Astrocyte of the cerebellum (primary cell): Measurements from ENCODE around the gene IGF1R.

Experiments used
- DNase-seq: peaks from one replicate; pipeline ENCODE4 v3.0.0-alpha.2; 2011; ENCODE audit warnings: low read depth
- H3K4me3 ChIP-seq: 2 replicates; pipeline ENCODE4 v1.5.1; 2011; ENCODE audit warnings: mild to moderate bottlenecking, low read depth, low read length, moderate library complexity
- in situ Hi-C: cut with HindIII; loops from 2 replicates; pipeline ENCODE4 v1.10.0; 2017; ENCODE audit warnings: low sequenced_read_pairs
- TF ChIP-seq, protein P1 (sequence below): IDR thresholded peaks from 2 replicates; pipeline ENCODE4 v1.5.1; 2012; ENCODE audit warnings: low read length, low read depth, moderate library complexity, mild to moderate bottlenecking; ENCODE audit errors: missing control alignments

Gene IGF1R

DNA sequence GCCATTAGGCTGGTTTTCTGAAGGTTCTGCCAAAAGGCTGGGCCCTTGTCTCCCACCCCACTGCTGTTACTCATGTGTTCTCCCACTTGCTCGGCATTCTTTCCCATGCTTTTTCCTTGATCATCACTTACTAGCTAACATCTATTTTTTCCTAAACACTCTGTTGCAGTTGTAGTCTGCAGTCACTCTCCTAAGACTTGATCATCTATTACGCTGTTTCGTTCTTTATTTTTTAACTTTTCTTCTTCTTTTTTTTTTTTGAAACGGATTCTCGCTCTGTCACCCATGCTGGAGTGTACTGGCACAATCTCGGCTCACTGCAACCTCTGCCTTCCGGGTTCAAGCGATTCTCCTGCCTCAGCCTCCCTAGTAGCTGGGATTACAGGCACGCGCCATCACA lies 176.3 kb downstream of the IGF1R start:
- H3K4me3 ChIP-seq = no peak overlapping the region
- in situ Hi-C loops = no loop called here
- no peak for DNase-seq
- TF ChIP-seq, protein P1, sequence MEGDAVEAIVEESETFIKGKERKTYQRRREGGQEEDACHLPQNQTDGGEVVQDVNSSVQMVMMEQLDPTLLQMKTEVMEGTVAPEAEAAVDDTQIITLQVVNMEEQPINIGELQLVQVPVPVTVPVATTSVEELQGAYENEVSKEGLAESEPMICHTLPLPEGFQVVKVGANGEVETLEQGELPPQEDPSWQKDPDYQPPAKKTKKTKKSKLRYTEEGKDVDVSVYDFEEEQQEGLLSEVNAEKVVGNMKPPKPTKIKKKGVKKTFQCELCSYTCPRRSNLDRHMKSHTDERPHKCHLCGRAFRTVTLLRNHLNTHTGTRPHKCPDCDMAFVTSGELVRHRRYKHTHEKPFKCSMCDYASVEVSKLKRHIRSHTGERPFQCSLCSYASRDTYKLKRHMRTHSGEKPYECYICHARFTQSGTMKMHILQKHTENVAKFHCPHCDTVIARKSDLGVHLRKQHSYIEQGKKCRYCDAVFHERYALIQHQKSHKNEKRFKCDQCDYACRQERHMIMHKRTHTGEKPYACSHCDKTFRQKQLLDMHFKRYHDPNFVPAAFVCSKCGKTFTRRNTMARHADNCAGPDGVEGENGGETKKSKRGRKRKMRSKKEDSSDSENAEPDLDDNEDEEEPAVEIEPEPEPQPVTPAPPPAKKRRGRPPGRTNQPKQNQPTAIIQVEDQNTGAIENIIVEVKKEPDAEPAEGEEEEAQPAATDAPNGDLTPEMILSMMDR = no peak

DNA sequence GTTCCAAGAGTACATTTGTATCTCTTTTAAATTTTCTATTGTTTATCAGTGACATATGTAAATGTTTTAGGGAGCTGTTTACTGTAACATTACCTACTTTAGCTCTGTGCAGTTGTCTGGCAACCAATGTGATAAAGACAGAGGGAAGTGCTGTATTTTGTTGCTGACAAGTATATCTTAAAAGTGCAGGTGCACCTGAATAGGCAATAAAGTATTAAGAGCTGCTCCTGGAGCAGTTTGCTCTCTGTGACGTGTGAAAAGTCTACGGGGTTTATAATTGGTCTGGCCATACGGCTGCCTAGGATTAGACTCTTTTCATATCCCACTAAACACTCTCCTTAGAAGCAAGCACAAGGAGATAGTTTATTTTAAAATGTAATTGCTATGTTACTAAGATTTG lies 178.3 kb downstream of the IGF1R start:
- in situ Hi-C loops = no loop called here
- DNase-seq = no peak
- H3K4me3 ChIP-seq = no peak overlapping the region

DNA sequence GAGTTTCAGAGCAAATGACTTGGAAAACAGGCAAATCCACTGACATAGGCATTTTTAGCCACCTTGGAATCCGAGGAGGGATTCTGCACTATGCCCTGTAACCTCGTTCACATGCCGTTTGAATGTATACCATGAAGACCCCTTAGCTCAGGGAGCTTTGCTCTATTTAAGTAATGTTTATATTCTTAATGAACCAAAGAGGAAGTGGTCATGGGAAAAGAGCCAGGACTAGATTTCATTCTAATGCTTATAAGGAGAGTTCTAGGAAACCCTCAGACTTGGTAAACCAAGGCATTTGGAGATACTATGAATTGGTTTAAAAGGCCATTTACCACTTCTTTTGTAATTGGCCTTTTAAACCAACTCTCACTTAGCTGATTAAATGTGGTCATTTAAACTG lies 178.9 kb downstream of the IGF1R start:
- no peak for DNase-seq
- no peak overlapping the region for H3K4me3 ChIP-seq
- in situ Hi-C loops = no loop called here
- TF ChIP-seq, protein P1 = no peak

More for the DNA sequence above, 178.3 kb downstream of the IGF1R start:
- TF ChIP-seq, protein P1 = no peak

DNA sequence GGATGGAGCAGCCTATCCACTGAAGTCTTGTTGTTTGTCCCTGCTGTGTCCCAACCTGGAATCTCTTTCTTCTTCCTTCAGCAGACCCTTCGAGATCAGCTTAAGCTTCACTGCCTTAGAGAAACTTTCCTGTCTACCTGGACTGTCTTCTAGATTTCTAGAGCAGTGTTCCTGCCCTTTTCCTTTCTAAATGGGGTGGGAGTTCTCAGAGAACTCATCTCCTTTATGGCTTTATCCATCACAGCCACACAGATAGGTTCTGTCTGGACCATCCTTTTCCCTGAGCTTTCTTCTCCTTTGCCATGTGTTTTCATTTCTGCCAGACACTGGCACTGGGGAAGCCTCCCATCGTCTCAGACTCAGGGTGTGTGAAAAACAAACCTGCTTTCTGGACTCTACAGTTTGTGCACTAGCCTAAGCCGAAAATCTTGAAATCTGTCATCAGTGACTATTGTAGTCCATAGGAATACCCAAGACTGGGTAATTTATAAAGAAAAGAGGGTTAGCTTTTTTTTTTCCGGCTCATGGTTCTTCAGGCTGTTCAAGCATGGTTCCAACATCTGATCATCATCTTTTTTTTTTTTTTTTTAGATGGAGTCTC lies 181.8 kb downstream of the IGF1R start:
- H3K4me3 ChIP-seq = no peak overlapping the region
- TF ChIP-seq, protein P1 = no peak
- in situ Hi-C loops = no loop called here
- no peak for DNase-seq

DNA sequence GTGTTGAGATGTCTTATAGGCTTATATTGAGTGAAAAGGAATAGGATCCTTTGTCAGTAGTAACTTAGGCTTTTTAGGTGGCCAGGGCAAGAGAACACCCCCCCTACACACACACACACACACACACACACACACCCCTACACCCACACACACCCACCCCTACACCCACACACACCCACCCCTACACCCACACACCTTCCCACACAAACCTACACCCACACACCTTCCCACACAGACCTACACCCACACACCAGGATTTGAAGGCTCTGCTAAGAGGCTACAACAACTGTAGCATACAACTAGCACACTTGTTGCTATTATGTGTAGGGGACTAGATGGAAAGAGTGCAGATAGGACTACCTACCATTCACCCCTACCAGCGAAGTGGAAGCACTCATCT lies 186.6 kb downstream of the IGF1R start:
- DNase-seq = no peak
- H3K4me3 ChIP-seq = no peak overlapping the region
- in situ Hi-C loops = no loop called here
- TF ChIP-seq, protein P1 = no peak

DNA sequence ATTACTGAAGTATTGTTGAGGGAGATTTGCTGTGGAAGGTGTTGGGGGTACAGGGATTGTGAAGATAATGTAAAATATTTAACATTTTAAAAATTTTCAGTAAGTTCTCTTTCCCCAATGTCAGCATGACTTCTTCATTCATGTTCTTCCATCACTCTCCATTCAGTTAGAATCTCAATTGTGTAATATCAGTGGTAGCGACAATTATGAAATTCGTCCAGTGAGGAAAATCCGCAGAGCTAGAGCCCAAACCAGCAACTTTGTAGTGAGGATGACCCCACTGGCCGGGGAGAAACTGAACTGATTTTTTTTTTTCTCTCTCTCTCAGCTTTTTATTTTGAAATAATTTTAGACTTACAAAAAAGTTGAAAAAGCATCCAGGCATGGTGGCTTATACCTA lies 187.5 kb downstream of the IGF1R start:
- no peak for DNase-seq
- TF ChIP-seq, protein P1 = no peak
- in situ Hi-C loops = no loop called here
- H3K4me3 ChIP-seq = no peak overlapping the region
